CD1c-positive myeloid dendritic cell (primary cell): ENCODE data around the gene DENND6A.
A peak's percentile ranks its signal among the peaks of the same experiment; 100 is the strongest.

Experiments
- DNase-seq: peaks from one replicate; pipeline ENCODE4 v3.0.0-alpha.2; 2016; ENCODE audit errors: extremely low spot score

The DENND6A gene

DNA sequence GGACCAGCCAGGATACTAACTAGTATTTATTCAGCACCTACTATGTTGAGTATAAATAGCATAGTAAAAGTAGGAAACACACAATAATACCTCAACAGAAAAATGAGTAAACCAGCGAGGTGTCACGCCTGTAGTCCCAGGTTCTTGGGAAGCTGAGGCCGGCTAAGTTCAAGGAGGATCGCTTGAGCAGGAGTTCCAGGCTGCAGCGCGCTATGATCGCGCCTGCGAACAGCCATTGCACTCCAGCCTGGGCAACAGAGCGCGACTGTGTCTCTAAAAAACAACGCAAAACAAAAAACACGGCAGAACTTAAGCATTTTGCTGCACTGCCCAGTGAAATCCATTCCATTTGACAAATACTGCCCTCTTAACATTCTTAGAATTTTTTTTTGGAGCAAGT lies 1.3 kb upstream of the DENND6A start:
- no peak for DNase-seq

DNA sequence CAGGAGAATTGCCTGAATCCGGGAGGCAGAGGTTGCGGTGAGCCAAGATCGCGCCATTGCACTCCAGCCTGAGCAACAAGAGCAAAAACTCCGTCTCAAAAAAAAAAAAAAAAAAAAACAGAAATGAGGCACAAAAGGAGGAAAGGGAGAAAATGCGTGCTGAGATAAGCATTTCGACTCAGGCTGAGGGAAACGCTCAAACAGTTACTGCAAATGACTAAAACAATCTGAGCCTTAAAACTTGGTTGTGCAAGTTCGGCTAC lies 813 bp downstream of the DENND6A start:
- peak; percentile 72 for DNase-seq

GRCh38 chr3:57691411-57692132 lies 1.3 kb downstream of the DENND6A start:
- no peak for DNase-seq

DNA sequence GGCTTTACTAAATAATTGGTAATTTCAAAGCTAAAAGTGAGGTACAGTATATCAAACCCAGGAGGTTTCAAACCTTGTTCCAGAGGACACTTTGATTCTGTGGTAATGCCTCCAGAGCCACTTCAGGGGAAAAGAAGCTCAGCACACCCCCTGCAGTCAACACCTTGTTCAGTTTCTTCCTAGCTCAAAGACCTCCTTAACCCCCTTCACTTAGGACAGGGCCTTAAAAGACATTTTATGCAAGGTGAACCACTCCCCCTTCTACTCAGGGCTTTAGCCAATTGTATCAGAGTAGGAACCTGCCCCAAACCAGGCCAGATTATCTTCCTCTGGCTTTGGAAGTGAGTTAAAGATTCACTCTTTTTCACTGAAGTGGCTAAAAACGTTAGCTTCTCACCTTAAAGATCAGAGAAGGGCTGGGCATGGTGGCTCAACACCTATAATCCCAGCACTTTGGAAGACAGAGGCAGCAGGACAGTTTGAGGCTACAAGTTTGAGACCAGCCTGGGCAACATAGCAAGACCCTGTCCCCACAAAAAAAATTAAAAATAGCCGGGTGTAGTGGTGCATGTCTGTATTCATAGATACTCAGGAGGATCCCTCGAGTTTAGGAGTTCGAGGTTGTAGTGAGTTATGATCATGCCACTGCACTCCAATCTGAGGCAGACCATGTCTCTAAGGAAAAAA lies 3.4 kb downstream of the DENND6A start:
- no peak for DNase-seq

- no peak for DNase-seq
These were observed 4.6 kb downstream of the DENND6A start for GRCh38 chr3:57688291-57688690.

- no peak for DNase-seq
These were observed 9.6 kb downstream of the DENND6A start for GRCh38 chr3:57683286-57683685.

DNA sequence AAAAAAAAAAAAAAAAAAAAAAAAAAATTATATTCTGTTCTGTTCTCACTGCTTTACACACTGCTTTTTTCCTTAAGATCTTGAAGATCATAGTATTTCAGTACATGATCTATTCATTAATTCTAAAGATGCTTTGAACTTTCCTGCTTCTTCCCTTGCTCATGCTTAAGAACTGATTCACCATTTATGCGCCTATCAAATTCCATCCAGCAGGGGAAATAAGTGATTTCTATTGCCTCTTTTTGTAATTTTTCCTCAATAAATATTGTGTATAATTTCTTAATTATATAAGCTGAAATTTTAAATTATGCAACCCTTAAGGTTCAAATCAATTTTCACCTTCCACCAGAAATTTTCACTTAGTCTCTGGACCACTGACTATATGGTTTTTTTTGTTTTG lies 10.6 kb downstream of the DENND6A start:
- no peak for DNase-seq

DNA sequence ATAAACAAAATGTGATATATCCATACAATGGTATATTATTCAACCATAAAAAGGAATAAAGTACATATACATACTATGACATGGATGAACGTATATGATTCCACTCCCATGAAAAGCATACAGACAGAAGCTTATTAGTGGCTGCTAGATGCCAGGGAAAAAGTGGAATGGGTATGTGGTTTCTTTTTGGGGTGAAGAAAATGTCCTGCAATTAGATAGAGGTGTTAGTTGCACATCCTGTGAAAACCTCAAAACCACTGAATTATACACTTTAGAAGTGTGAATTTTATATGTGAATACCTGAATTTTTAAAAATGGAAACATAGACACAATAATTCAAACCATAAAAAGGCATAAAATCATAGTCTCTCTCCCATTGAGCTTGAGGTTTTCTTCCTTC lies 11.2 kb downstream of the DENND6A start:
- no peak for DNase-seq

DNA sequence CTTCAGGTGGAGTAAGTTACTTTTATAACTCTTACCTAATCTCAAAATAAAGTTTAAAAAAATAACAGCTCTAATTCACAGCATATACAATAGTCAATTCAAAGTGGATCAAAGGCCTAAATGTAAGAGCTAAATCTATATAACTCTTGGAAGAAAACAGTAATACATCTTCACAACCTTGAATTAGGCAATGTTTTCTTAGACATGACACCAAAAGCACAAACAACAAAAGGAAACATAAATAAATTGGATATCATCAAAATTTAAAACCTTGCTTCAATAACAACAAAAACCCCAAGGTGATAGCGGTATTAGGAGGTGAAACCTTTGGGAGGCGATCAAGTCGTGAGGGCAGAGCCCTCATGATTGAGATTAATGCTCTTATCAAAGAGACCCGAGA lies 12.8 kb downstream of the DENND6A start:
- DNase-seq, result no peak

- DNase-seq, result no peak
These were observed 17.3 kb downstream of the DENND6A start for GRCh38 chr3:57675530-57675929.

DNA sequence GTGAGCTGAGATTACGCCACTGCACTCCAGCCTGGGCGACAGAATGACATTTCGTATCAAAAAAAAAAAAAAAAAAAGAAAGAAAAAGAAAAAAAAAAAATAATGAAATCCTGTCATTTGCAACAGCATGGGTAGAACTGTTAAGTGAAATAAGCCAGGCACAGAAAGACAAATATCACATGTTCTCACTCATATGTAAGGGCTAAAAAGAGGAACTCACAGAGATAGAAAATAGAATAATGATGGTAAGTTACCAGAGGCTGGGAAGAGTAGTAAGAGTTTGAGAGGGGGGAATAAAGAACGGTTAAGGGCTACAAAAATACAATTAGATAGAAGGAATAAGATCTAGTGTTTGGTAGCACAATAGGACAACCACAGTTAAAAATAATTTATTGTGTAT lies 19.7 kb downstream of the DENND6A start:
- DNase-seq, result peak; percentile 17

GRCh38 chr3:57670543-57670942 lies 22.3 kb downstream of the DENND6A start:
- no peak for DNase-seq

GRCh38 chr3:57661404-57661803 lies 31.5 kb downstream of the DENND6A start:
- DNase-seq, result no peak

DNA sequence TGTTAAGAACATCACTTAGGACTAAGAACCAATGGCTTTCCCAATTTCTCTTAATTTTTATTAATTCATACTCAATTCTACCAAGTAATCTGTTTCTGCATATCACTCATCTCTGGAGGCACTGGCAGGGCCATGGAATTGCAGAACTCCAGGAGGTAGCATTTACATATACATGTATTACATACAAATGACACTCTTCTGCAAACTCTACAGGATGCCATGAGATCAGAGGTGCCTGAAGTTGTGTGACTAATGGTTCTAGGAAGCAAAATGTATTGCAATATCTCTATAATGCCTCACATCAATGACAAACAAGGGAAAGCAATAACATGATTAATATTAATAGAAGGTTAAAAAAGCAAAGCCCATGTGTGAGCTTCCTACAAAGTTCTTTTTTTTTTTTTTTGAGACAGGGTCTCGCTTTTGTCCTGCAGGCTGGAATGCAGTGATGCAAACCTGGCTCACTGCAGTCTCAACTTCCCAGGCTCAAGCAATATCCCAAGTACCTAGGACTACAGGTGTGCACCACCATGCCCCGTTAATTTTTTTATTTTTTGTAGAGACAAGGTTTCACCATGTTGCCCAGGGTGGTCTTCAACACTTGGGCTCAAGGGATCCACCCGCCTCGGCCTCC lies 33.0 kb downstream of the DENND6A start:
- DNase-seq, result peak; percentile 35

DNA sequence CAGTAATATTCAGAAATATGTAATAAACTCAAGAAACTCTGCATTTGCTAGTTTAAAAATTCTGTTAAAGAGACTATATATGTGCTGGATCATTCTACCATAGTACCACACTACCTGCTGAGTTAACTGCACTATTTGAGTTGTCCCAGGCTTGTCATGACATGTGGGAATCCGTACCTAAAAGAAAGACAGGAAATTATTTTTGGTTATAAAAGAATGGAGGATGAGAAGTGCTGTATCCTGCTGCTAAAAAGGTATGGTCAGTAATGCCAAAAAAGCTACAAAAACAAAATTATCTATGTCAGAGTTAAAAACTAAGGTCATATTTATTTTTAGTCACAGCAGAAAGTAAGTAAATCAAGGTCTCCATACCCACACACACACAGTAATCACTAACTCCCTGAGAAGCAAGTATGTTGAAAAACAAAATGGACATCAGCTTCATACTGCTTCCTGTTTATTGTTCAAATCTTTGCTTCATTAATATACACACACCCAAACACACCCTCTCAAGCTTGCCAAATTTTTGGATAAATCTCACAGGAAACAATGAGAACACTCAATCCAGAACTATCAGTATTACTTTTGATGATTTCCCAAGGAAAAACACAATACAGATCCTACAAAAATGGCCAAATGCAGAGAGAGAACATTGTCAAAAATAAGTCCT lies 33.7 kb downstream of the DENND6A start:
- no peak for DNase-seq

DNA sequence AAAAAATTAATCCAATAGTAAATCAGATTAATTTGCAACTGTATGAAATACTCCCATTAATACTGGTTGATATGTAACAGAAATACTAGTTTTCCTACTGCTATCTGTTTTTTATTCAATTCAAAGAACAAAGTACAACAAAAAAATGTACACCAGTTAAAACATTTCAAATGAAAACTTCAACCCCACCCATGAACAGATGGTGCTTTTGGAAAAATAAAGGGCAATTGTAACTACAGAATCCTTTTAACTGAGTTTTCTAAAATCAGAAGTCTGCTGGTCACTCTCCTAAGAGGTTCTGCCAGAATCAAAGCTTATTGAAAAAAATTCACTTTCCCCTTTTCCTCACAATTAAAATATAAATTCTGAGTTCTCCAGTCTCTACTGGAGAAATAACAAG lies 34.3 kb downstream of the DENND6A start:
- DNase-seq, result no peak

DNA sequence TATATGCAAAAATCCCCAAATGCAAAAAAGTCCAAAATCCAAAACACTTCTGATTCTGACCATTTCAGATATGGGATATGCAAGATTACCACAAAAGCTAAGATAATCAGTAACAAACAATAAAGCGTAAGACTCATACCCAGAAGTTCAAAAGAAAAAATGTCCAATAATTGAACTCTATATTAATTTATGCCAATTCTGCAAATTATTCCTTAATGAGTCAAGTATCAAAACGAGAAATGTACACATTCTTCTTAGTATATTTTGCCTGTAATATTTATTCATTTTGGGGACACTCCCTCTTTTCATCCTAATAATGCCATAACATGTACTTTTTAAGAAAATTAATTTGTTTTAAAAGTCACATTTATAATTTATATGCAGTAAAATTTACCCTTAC lies 37.1 kb downstream of the DENND6A start:
- no peak for DNase-seq

- no peak for DNase-seq
These were observed 38.6 kb downstream of the DENND6A start for GRCh38 chr3:57654267-57654666.

- no peak for DNase-seq
These were observed 40.7 kb downstream of the DENND6A start for GRCh38 chr3:57652203-57652602.

- no peak for DNase-seq
These were observed 45.5 kb downstream of the DENND6A start for GRCh38 chr3:57647292-57647940.

DNA sequence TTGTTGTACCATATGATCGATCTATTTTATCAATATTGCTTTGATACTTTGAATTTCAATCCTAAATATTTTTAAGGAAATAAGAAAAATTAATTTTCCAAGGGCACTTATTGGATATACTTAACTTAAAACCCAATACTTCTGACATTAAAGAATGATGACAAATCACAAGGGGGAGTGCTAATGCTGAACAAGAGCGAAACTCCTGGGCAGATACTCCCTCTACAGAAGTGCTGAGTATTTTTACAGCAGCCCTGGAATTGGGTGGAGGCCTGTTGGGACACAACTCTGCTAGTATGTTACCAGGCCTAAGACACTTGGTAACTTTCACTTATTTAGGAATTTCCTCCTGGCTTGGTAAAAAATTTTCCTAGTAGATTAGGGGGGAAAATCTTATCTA lies 46.2 kb downstream of the DENND6A start:
- no peak for DNase-seq

DNA sequence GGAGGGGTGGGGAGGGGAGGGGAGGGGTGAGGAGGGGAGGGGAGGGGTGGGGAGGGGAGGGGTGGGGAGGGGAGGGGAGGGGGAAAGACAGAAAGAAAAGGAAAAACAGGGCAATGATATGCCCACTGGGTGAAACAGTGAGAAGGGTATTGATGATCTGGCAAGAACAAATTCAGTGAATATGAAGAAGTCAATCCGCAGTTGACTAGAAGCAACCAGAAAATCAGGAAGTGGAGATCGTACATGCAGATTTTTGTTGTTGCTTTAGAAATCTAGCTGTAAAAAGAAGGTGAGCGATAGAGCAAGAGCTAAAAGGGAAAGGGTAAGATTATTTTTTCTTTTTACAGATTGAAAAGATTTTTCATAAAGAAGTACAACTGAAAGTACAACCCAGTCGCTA lies 48.1 kb downstream of the DENND6A start:
- DNase-seq, result no peak
